ENCODE results near the gene THSD8. TPM values are rescaled to one million over a fixed set of nuclear protein-coding genes. Genes with fewer than 3 reads are reported as not detected.
A peak's percentile ranks its signal among the peaks of the same experiment; 100 is the strongest.

THSD8 gene
- polyA plus RNA-seq, 1 donor, result 3.8 TPM

- peaks cover 78% of the 10 kb centered on the region for H3K4me1 ChIP-seq (ENCODE audit: control insufficient read depth, insufficient read depth, low read length)
Observed at GRCh38 chr19:12786952-12787351, 14.9 kb upstream of the THSD8 start.

GRCh38 chr19:12787458-12787857, 14.4 kb upstream of the THSD8 start:
- WGBS (ENCODE audit: insufficient coverage, low lambda C conversion rate), result 80% methylated on average over 1 of the region's 10 CpGs

More at GRCh38 chr19:12786952-12787351, 14.9 kb upstream of the THSD8 start:
- Histone ChIP-seq H3K4me3 (ENCODE audit: low read length) (no peak overlapping the region), H3K9me3 (ENCODE audit: control insufficient read depth, low read depth, low read length) (no peaks in the 10 kb centered on the region), H3K27me3 (ENCODE audit: control insufficient read depth, insufficient read depth, low read length) (no peaks in the 10 kb centered on the region), H3K27ac (ENCODE audit: low read length) (peak overlapping the region; percentile 100), H3K36me3 (ENCODE audit: control insufficient read depth, insufficient read depth, low read length) (no peaks in the 10 kb centered on the region)
- no CpG with 5 or more reads among the region's 3 CpGs for WGBS (ENCODE audit: insufficient coverage, low lambda C conversion rate)
- DNase-seq, result peak in 1 of 2 donors; percentile 55

GRCh38 chr19:12788042-12788681, 13.7 kb upstream of the THSD8 start:
- H3K4me1 ChIP-seq (ENCODE audit: control insufficient read depth, insufficient read depth, low read length), result peaks cover 70% of the 10 kb centered on the region
- H3K27ac ChIP-seq (ENCODE audit: low read length), result peak overlapping the region; percentile 100
- H3K27me3 ChIP-seq (ENCODE audit: control insufficient read depth, insufficient read depth, low read length), result no peaks in the 10 kb centered on the region
- no peaks in the 10 kb centered on the region for H3K9me3 ChIP-seq (ENCODE audit: control insufficient read depth, low read depth, low read length)
- peak in 1 of 2 donors; percentile 35 for DNase-seq
- no peaks in the 10 kb centered on the region for H3K36me3 ChIP-seq (ENCODE audit: control insufficient read depth, insufficient read depth, low read length)
- no CpG with 5 or more reads among the region's 4 CpGs for WGBS (ENCODE audit: insufficient coverage, low lambda C conversion rate)
- peak overlapping the region; percentile 61 for H3K4me3 ChIP-seq (ENCODE audit: low read length)

More at GRCh38 chr19:12787458-12787857, 14.4 kb upstream of the THSD8 start:
- no peak for DNase-seq
- Histone ChIP-seq H3K27me3 (ENCODE audit: control insufficient read depth, insufficient read depth, low read length) (no peaks in the 10 kb centered on the region), H3K4me1 (ENCODE audit: control insufficient read depth, insufficient read depth, low read length) (peaks cover 74% of the 10 kb centered on the region), H3K9me3 (ENCODE audit: control insufficient read depth, low read depth, low read length) (no peaks in the 10 kb centered on the region), H3K27ac (ENCODE audit: low read length) (peak overlapping the region; percentile 100), H3K4me3 (ENCODE audit: low read length) (no peak overlapping the region), H3K36me3 (ENCODE audit: control insufficient read depth, insufficient read depth, low read length) (no peaks in the 10 kb centered on the region)

- Histone ChIP-seq H3K36me3 (ENCODE audit: control insufficient read depth, insufficient read depth, low read length) (no peaks in the 10 kb centered on the region), H3K4me3 (ENCODE audit: low read length) (peak overlapping the region; percentile 61), H3K27me3 (ENCODE audit: control insufficient read depth, insufficient read depth, low read length) (no peaks in the 10 kb centered on the region), H3K27ac (ENCODE audit: low read length) (peak overlapping the region; percentile 100), H3K4me1 (ENCODE audit: control insufficient read depth, insufficient read depth, low read length) (peaks cover 65% of the 10 kb centered on the region), H3K9me3 (ENCODE audit: control insufficient read depth, low read depth, low read length) (no peaks in the 10 kb centered on the region)
- peak; percentile 86 to 93 for DNase-seq
- no CpG with 5 or more reads among the region's 12 CpGs for WGBS (ENCODE audit: insufficient coverage, low lambda C conversion rate)
Observed at GRCh38 chr19:12788682-12789097, 13.2 kb upstream of the THSD8 start.

- Histone ChIP-seq H3K4me3 (ENCODE audit: low read length) (peak overlapping the region; percentile 94), H3K27ac (ENCODE audit: low read length) (peak overlapping the region; percentile 100), H3K4me1 (ENCODE audit: control insufficient read depth, insufficient read depth, low read length) (peaks cover 63% of the 10 kb centered on the region), H3K9me3 (ENCODE audit: control insufficient read depth, low read depth, low read length) (no peaks in the 10 kb centered on the region), H3K36me3 (ENCODE audit: control insufficient read depth, insufficient read depth, low read length) (no peaks in the 10 kb centered on the region), H3K27me3 (ENCODE audit: control insufficient read depth, insufficient read depth, low read length) (no peaks in the 10 kb centered on the region)
- no peak for DNase-seq
- WGBS (ENCODE audit: insufficient coverage, low lambda C conversion rate), result no CpG with 5 or more reads among the region's 46 CpGs
Observed at GRCh38 chr19:12789098-12789903, 12.6 kb upstream of the THSD8 start.

GRCh38 chr19:12789904-12790619, 11.8 kb upstream of the THSD8 start:
- peak overlapping the region; percentile 94 for H3K4me3 ChIP-seq (ENCODE audit: low read length)
- peak overlapping the region; percentile 99 for H3K27ac ChIP-seq (ENCODE audit: low read length)
- H3K27me3 ChIP-seq (ENCODE audit: control insufficient read depth, insufficient read depth, low read length), result no peaks in the 10 kb centered on the region
- H3K4me1 ChIP-seq (ENCODE audit: control insufficient read depth, insufficient read depth, low read length), result peaks cover 62% of the 10 kb centered on the region
- no peaks in the 10 kb centered on the region for H3K9me3 ChIP-seq (ENCODE audit: control insufficient read depth, low read depth, low read length)
- DNase-seq, result peak; percentile 98 to 99
- WGBS (ENCODE audit: insufficient coverage, low lambda C conversion rate), result no CpG with 5 or more reads among the region's 56 CpGs
- no peaks in the 10 kb centered on the region for H3K36me3 ChIP-seq (ENCODE audit: control insufficient read depth, insufficient read depth, low read length)

GRCh38 chr19:12790628-12791344, 11.1 kb upstream of the THSD8 start:
- WGBS (ENCODE audit: insufficient coverage, low lambda C conversion rate), result 0% methylated on average over 2 of the region's 22 CpGs
- DNase-seq, result peak in 1 of 2 donors; percentile 58
- Histone ChIP-seq H3K9me3 (ENCODE audit: control insufficient read depth, low read depth, low read length) (no peaks in the 10 kb centered on the region), H3K27ac (ENCODE audit: low read length) (peak overlapping the region; percentile 99), H3K27me3 (ENCODE audit: control insufficient read depth, insufficient read depth, low read length) (no peaks in the 10 kb centered on the region), H3K36me3 (ENCODE audit: control insufficient read depth, insufficient read depth, low read length) (no peaks in the 10 kb centered on the region), H3K4me3 (ENCODE audit: low read length) (peak overlapping the region; percentile 94), H3K4me1 (ENCODE audit: control insufficient read depth, insufficient read depth, low read length) (peaks cover 60% of the 10 kb centered on the region)

- no peaks in the 10 kb centered on the region for H3K9me3 ChIP-seq (ENCODE audit: control insufficient read depth, low read depth, low read length)
- H3K27ac ChIP-seq (ENCODE audit: low read length), result peak within 1 kb of the TSS; percentile 99
- no peaks in the 10 kb centered on the region for H3K36me3 ChIP-seq (ENCODE audit: control insufficient read depth, insufficient read depth, low read length)
- peaks cover 60% of the 10 kb centered on the region for H3K4me1 ChIP-seq (ENCODE audit: control insufficient read depth, insufficient read depth, low read length)
- peak within 1 kb of the TSS; percentile 94 for H3K4me3 ChIP-seq (ENCODE audit: low read length)
- no peaks in the 10 kb centered on the region for H3K27me3 ChIP-seq (ENCODE audit: control insufficient read depth, insufficient read depth, low read length)
- WGBS (ENCODE audit: insufficient coverage, low lambda C conversion rate), result no CpG with 5 or more reads among the region's 73 CpGs
- peak; percentile 98 to 99 for DNase-seq
Observed at GRCh38 chr19:12791345-12792050, 10.4 kb upstream of the THSD8 start, which contains the start of gene JUNB. Gene JUNB, plus strand, starts transcription at chr19:12791486. Its CDS starts 286 bp downstream, at chr19:12791772.

- H3K4me1 ChIP-seq (ENCODE audit: control insufficient read depth, insufficient read depth, low read length), result peaks cover 55% of the 10 kb centered on the region
- peaks cover 4% of the 10 kb centered on the region for H3K36me3 ChIP-seq (ENCODE audit: control insufficient read depth, insufficient read depth, low read length)
- H3K9me3 ChIP-seq (ENCODE audit: control insufficient read depth, low read depth, low read length), result no peaks in the 10 kb centered on the region
- H3K27me3 ChIP-seq (ENCODE audit: control insufficient read depth, insufficient read depth, low read length), result no peaks in the 10 kb centered on the region
- peak in 1 of 2 donors; percentile 71 for DNase-seq
- WGBS (ENCODE audit: insufficient coverage, low lambda C conversion rate), result no CpG with 5 or more reads among the region's 84 CpGs
- peak overlapping the region; percentile 99 for H3K27ac ChIP-seq (ENCODE audit: low read length)
- H3K4me3 ChIP-seq (ENCODE audit: low read length), result peak overlapping the region; percentile 94
Observed at GRCh38 chr19:12792051-12792852, 9.6 kb upstream of the THSD8 start.
